ENCODE measurements around the gene CPED1.

- no peak for TF ChIP-seq CTCF (IDR thresholded peaks at IDR 0.05)
- TF ChIP-seq POLR2A (IDR thresholded peaks at IDR 0.05), result no peak
Observed at GRCh38 chr7:121039510-121039822, 51.0 kb downstream of the CPED1 start.
